CD4-positive, CD25-positive, alpha-beta regulatory T cell (primary cell): ENCODE results near the gene MSI2. TPM values are rescaled to one million over a fixed set of nuclear protein-coding genes. Genes with fewer than 3 reads are reported as not detected.

Experiments
- ATAC-seq, 2 donors: fragments of 150-1000 bp; cut with Tn5 transposase; one replicate each; pipeline ENCODE4 v1.10.0; 2021; ENCODE audit warnings: low read depth in 2 of 2, moderate number of reproducible peaks in 2 of 2, moderate library complexity in 1 of 2
- DNase-seq, 3 donors: peaks; one replicate each; pipeline versions ENCODE4 v3.0.0 to v3.0.0-alpha.2; 2012 to 2022; ENCODE audit warnings: mixed read lengths in 1 of 3
- H3K27ac ChIP-seq: one replicate; pipeline ENCODE4 v1.7.0; 2013; ENCODE audit warnings: mild to moderate bottlenecking, low read length; ENCODE audit not compliant: insufficient read depth, poor library complexity, severe bottlenecking
- H3K27me3 ChIP-seq: one replicate; pipeline ENCODE4 v1.7.0; 2013; ENCODE audit warnings: low read length; ENCODE audit not compliant: control insufficient read depth, insufficient read depth
- H3K36me3 ChIP-seq: one replicate; pipeline ENCODE4 v1.7.0; 2013; ENCODE audit warnings: mild to moderate bottlenecking, low read length, moderate library complexity; ENCODE audit not compliant: control insufficient read depth, insufficient read depth
- H3K4me1 ChIP-seq: 2 replicates; pipeline ENCODE4 v1.7.0; 2013; ENCODE audit warnings: mild to moderate bottlenecking, low read length; ENCODE audit not compliant: insufficient read depth, control insufficient read depth, poor library complexity, severe bottlenecking
- H3K4me3 ChIP-seq: one replicate; pipeline ENCODE4 v1.7.0; 2013; ENCODE audit warnings: low read depth, mild to moderate bottlenecking, low read length, moderate library complexity
- H3K9me3 ChIP-seq, 2 experiments: 1 replicate in 1 of 2; 2 replicates in 1 of 2; pipeline ENCODE4 v1.7.0; 2013; ENCODE audit warnings: low read length in 2 of 2, mild to moderate bottlenecking in 1 of 2, moderate library complexity in 1 of 2; ENCODE audit not compliant: control insufficient read depth in 2 of 2
- H3K27ac Mint-ChIP-seq, 3 donors: one replicate each; pipeline ENCODE4 v1.8.0; 2020 to 2022; ENCODE audit warnings: mild to moderate bottlenecking in 3 of 3, mixed read lengths in 3 of 3, moderate library complexity in 2 of 3
- H3K27me3 Mint-ChIP-seq: one replicate; pipeline ENCODE4 v1.8.0; 2022; ENCODE audit warnings: mild to moderate bottlenecking, mixed read lengths
- H3K36me3 Mint-ChIP-seq: one replicate; pipeline ENCODE4 v1.8.0; 2020; ENCODE audit warnings: mixed read lengths
- H3K4me1 Mint-ChIP-seq, 4 donors: one replicate each; pipeline ENCODE4 v1.8.0; 2020 to 2022; ENCODE audit warnings: mixed read lengths in 4 of 4, mild to moderate bottlenecking in 1 of 4
- H3K4me3 Mint-ChIP-seq, 4 donors: one replicate each; pipeline ENCODE4 v1.8.0; 2020 to 2022; ENCODE audit warnings: mild to moderate bottlenecking in 4 of 4, mixed read lengths in 4 of 4, moderate library complexity in 3 of 4
- H3K9me3 Mint-ChIP-seq, 7 donors: one replicate each; pipeline ENCODE4 v1.8.0; 2020 to 2022; ENCODE audit warnings: mixed read lengths in 7 of 7, mild to moderate bottlenecking in 3 of 7, moderate library complexity in 2 of 7
- polyA plus RNA-seq, 4 donors: library from polyadenylated mRNA; unstranded; fragments of 300-500 nt; fragmentation: Illumina TruSeq; gene quantifications; one replicate each; pipeline ENCODE4 v1.2.3, GENCODE V29; 2021
- total RNA-seq: library from RNA; stranded (reverse); gene quantifications from one replicate; pipeline ENCODE4 v1.2.3, GENCODE V29; 2022

The MSI2 gene
- total and polyA plus RNA-seq, 5 donors from 2014 or later = 3.2 to 177 (median 3.4) TPM

- DNase-seq (no peak), ATAC-seq (no peak)
- Mint-ChIP-seq H3K4me1 (peaks cover 4 to 37% (median 19%) of the 10 kb centered on the region in 4 donors), H3K9me3 (no peaks in the 10 kb centered on the region), H3K27me3 (no peaks in the 10 kb centered on the region), H3K36me3 (peaks cover 27% of the 10 kb centered on the region), H3K4me3 (no peak overlapping the region), H3K27ac (peak overlapping the region; percentile 2 to 85 (median 48))
- Histone ChIP-seq H3K27me3 (no peaks in the 10 kb centered on the region), H3K36me3 (no peaks in the 10 kb centered on the region), H3K4me1 (peaks cover 10% of the 10 kb centered on the region), H3K9me3 (no peaks in the 10 kb centered on the region), H3K27ac (no peak overlapping the region), H3K4me3 (no peak overlapping the region)
These were observed 273.7 kb downstream of the MSI2 start for GRCh38 chr17:57530026-57530425.

GRCh38 chr17:57530508-57530907, 274.2 kb downstream of the MSI2 start:
- Mint-ChIP-seq H3K27ac (peak overlapping the region; percentile 48 to 87 (median 85)), H3K4me1 (peaks cover 4 to 35% (median 20%) of the 10 kb centered on the region in 4 donors), H3K4me3 (no peak overlapping the region), H3K27me3 (no peaks in the 10 kb centered on the region), H3K36me3 (peaks cover 27% of the 10 kb centered on the region), H3K9me3 (no peaks in the 10 kb centered on the region)
- no peak overlapping the region for H3K4me3 ChIP-seq
- H3K27ac ChIP-seq = no peak overlapping the region
- DNase-seq (peak in 1 of 3 donors; percentile 43), ATAC-seq (no peak)
- H3K36me3 ChIP-seq = no peaks in the 10 kb centered on the region
- peaks cover 10% of the 10 kb centered on the region for H3K4me1 ChIP-seq
- H3K9me3 ChIP-seq = no peaks in the 10 kb centered on the region
- H3K27me3 ChIP-seq = no peaks in the 10 kb centered on the region

- Histone ChIP-seq H3K9me3 (no peaks in the 10 kb centered on the region), H3K27me3 (no peaks in the 10 kb centered on the region), H3K4me3 (no peak overlapping the region), H3K27ac (no peak overlapping the region), H3K36me3 (no peaks in the 10 kb centered on the region), H3K4me1 (peaks cover 10% of the 10 kb centered on the region)
- no peak for ATAC-seq
- DNase-seq = no peak
- Mint-ChIP-seq H3K27me3 (no peaks in the 10 kb centered on the region), H3K4me3 (no peak overlapping the region), H3K9me3 (no peaks in the 10 kb centered on the region), H3K36me3 (peaks cover 27% of the 10 kb centered on the region), H3K27ac (peak overlapping the region; percentile 48 to 87 (median 85)), H3K4me1 (peaks cover 4 to 39% (median 22%) of the 10 kb centered on the region in 4 donors)
These were observed 274.8 kb downstream of the MSI2 start for GRCh38 chr17:57531078-57531477.

GRCh38 chr17:57531648-57532504, 275.6 kb downstream of the MSI2 start:
- DNase-seq = no peak
- no peak overlapping the region for H3K27ac ChIP-seq
- H3K36me3 ChIP-seq = no peaks in the 10 kb centered on the region
- Mint-ChIP-seq H3K36me3 (peaks cover 27% of the 10 kb centered on the region), H3K9me3 (no peaks in the 10 kb centered on the region), H3K27me3 (no peaks in the 10 kb centered on the region), H3K27ac (peak overlapping the region; percentile 8 to 72 (median 57)), H3K4me3 (no peak overlapping the region), H3K4me1 (peaks cover 4 to 47% (median 29%) of the 10 kb centered on the region in 4 donors)
- H3K4me3 ChIP-seq = no peak overlapping the region
- H3K4me1 ChIP-seq = peaks cover 10% of the 10 kb centered on the region
- no peak for ATAC-seq
- no peaks in the 10 kb centered on the region for H3K27me3 ChIP-seq
- no peaks in the 10 kb centered on the region for H3K9me3 ChIP-seq

GRCh38 chr17:57532556-57532955, 276.2 kb downstream of the MSI2 start:
- no peaks in the 10 kb centered on the region for H3K9me3 ChIP-seq
- H3K4me3 Mint-ChIP-seq = no peak overlapping the region
- H3K27me3 Mint-ChIP-seq = no peaks in the 10 kb centered on the region
- H3K4me1 ChIP-seq = peaks cover 16% of the 10 kb centered on the region
- no peaks in the 10 kb centered on the region for H3K36me3 ChIP-seq
- no peaks in the 10 kb centered on the region for H3K9me3 Mint-ChIP-seq
- no peak overlapping the region for H3K4me3 ChIP-seq
- no peak overlapping the region for H3K27ac ChIP-seq
- peak overlapping the region in 2 of 3 donors; percentile 57 to 72 for H3K27ac Mint-ChIP-seq
- no peaks in the 10 kb centered on the region for H3K27me3 ChIP-seq
- DNase-seq (no peak), ATAC-seq (no peak)
- H3K4me1 Mint-ChIP-seq = peaks cover 7 to 53% (median 35%) of the 10 kb centered on the region in 4 donors
- H3K36me3 Mint-ChIP-seq = peaks cover 27% of the 10 kb centered on the region

- peaks cover 27% of the 10 kb centered on the region for H3K36me3 Mint-ChIP-seq
- H3K9me3 Mint-ChIP-seq = no peaks in the 10 kb centered on the region
- peaks cover 20% of the 10 kb centered on the region for H3K4me1 ChIP-seq
- H3K9me3 ChIP-seq = no peaks in the 10 kb centered on the region
- H3K27ac ChIP-seq = no peak overlapping the region
- peaks cover 11 to 57% (median 39%) of the 10 kb centered on the region in 4 donors for H3K4me1 Mint-ChIP-seq
- no peak overlapping the region for H3K4me3 Mint-ChIP-seq
- ATAC-seq (no peak), DNase-seq (no peak)
- H3K4me3 ChIP-seq = no peak overlapping the region
- H3K27me3 Mint-ChIP-seq = no peaks in the 10 kb centered on the region
- no peaks in the 10 kb centered on the region for H3K36me3 ChIP-seq
- H3K27me3 ChIP-seq = no peaks in the 10 kb centered on the region
- H3K27ac Mint-ChIP-seq = peak overlapping the region in 2 of 3 donors; percentile 57 to 74
These were observed 276.6 kb downstream of the MSI2 start for GRCh38 chr17:57532966-57533365.

GRCh38 chr17:57533684-57534305, 277.5 kb downstream of the MSI2 start:
- H3K27ac Mint-ChIP-seq = peak overlapping the region in 1 of 3 donors; percentile 43
- no peak overlapping the region for H3K4me3 ChIP-seq
- H3K36me3 ChIP-seq = no peaks in the 10 kb centered on the region

More at GRCh38 chr17:57533684-57534305, 277.5 kb downstream of the MSI2 start:
- Histone ChIP-seq H3K4me1 (peaks cover 24% of the 10 kb centered on the region), H3K27ac (no peak overlapping the region), H3K9me3 (no peaks in the 10 kb centered on the region), H3K27me3 (no peaks in the 10 kb centered on the region)
- ATAC-seq = no peak
- Mint-ChIP-seq H3K36me3 (peaks cover 27% of the 10 kb centered on the region), H3K9me3 (no peaks in the 10 kb centered on the region), H3K4me3 (no peak overlapping the region), H3K4me1 (peaks cover 11 to 64% (median 42%) of the 10 kb centered on the region in 4 donors), H3K27me3 (no peaks in the 10 kb centered on the region)
- no peak for DNase-seq
